ENCODE results near the gene SIRPG. TPM values are rescaled to one million over a fixed set of nuclear protein-coding genes. Genes with fewer than 3 reads are reported as not detected.

Gene SIRPG
- total RNA-seq, 4 donors from 2014 or later, result not detected

DNA sequence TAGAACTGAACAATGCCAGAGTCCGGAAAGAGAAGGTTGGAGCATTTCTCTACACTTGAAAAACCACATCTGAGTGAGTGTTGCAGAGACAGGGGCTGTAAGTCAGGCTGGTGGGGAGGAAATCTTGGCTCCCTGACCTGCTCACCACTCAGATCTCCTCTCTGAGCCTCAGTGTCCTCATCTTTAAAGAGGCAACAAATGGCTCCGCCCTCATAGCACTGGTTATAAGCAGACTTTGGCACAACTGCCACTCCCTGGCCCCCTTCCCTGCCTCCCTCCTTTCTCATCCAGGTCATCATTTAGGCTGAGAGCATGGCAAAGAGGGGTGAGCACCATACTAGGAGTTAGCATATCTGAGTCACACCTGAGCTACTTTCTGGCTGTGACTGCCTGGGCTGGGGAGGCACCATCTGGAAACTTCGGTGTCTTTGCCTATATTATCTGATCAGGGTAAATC lies 10.6 kb downstream of the SIRPG start:
- TF ChIP-seq, protein P1, sequence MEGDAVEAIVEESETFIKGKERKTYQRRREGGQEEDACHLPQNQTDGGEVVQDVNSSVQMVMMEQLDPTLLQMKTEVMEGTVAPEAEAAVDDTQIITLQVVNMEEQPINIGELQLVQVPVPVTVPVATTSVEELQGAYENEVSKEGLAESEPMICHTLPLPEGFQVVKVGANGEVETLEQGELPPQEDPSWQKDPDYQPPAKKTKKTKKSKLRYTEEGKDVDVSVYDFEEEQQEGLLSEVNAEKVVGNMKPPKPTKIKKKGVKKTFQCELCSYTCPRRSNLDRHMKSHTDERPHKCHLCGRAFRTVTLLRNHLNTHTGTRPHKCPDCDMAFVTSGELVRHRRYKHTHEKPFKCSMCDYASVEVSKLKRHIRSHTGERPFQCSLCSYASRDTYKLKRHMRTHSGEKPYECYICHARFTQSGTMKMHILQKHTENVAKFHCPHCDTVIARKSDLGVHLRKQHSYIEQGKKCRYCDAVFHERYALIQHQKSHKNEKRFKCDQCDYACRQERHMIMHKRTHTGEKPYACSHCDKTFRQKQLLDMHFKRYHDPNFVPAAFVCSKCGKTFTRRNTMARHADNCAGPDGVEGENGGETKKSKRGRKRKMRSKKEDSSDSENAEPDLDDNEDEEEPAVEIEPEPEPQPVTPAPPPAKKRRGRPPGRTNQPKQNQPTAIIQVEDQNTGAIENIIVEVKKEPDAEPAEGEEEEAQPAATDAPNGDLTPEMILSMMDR (IDR thresholded peaks at IDR 0.05; ENCODE audit: low read depth), result no peak

DNA sequence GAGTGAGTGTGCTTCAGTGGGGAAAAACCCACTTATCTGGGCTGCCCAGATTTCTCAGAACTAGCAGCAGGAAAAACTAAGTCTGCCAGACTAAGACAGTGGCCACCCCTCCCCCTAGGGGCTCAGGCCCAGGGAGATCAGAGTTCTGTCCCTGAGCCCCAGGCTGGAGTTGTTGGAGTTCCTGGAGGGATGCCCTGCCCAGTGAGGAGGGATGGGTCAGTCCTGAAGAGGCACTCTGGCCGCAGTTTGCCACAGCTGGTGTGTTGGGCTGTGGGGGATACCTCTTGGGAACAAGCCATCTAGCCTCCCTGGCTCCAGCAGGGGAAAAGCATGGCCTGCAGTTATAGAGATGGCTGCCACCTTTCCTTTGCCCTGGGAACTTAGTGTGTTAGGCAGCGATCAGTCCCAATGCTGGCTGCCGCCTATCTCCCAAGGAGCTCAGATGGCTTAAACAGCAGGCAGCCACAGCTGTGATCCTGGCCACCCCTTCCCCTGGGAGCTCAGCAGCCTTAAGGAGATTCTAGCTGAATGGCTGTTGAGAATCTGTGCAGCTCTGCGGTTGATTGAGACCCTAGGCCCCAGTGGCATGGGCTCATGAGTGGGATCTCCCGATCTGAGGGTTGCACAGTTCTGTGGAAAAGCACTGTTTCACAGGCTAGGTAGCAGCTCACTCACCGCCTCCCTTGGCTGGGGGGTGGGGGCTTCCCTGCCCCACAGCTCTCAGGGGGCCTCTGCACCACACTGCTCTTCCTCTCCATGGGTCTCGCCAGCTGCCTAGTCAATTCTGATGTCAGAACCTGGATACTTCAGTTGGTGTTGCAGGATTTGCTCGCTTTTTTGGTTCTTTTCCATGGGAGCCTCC lies 13.2 kb downstream of the SIRPG start:
- TF ChIP-seq, protein P1 (IDR thresholded peaks at IDR 0.05; ENCODE audit: low read depth), result no peak

DNA sequence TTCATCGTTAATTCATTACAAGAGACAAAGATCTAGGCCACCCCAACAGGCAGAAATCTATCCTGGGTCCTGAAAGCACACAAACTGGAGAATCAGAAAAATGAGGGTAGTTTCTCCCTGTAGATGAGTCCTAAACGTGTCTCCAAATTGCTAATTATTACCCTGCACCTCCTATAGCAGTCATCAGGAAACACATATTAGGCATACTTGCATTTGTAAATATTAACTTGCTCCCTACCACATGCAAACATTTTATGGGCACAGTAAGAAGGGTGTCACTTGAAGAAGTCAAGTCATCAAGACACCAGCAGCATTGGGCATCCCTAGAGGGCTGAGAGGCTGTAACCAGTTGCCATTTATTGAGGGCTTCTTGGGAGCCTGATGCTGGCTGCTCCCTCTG lies 19.8 kb downstream of the SIRPG start:
- TF ChIP-seq, protein P1 (IDR thresholded peaks at IDR 0.05; ENCODE audit: low read depth), result no peak

GRCh38 chr20:1637226-1637625 lies 20.4 kb downstream of the SIRPG start:
- TF ChIP-seq, protein P1 (IDR thresholded peaks at IDR 0.05; ENCODE audit: low read depth), result no peak

DNA sequence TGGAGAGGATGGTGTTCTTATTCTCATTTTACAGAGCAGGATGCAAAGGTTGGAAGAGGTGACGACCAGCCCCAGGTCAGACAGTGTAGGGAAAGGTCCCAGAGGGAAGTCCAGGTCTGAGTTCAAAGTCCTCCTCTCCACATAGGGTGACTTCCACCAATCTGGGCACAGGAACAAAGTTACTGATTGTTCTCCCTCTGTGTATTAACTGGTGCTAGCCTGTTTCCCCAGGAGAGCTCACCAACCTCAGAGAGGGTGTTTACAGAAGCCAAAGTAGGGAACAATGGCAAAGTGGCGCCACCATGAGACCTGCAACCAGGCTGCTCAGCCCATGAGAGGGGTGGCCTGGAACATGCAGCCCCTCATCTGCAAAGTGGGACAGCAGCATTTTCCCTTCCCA lies 21.0 kb downstream of the SIRPG start:
- TF ChIP-seq, protein P1 (IDR thresholded peaks at IDR 0.05; ENCODE audit: low read depth), result no peak

GRCh38 chr20:1635291-1635979 lies 22.1 kb downstream of the SIRPG start:
- TF ChIP-seq, protein P1 (IDR thresholded peaks at IDR 0.05; ENCODE audit: low read depth), result no peak

DNA sequence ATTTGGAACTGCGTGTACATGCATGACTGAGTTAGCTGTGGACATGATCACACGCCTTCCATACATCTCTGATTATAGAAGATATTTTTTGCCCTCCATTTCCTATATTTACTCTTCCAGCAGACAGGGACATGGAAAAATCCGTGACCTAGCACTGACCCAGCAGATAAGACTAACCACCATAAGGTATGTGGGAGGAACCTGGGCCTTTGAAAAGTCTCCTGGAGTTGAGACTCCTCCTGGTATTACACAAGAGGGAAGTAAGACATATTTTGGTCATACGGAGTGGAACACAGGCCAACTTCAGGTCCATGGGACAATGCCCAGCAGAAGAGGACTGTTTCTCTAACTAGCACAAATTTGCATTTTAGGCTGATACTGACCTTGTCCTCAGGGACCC lies 24.0 kb downstream of the SIRPG start:
- TF ChIP-seq, protein P1 (IDR thresholded peaks at IDR 0.05; ENCODE audit: low read depth), result no peak

Measured in subcutaneous adipose tissue (tissue), 4 donors.